ENCODE data around the gene GFER. TPM values are rescaled to one million over a fixed set of nuclear protein-coding genes. Genes with fewer than 3 reads are reported as not detected.
A peak's percentile ranks its signal among the peaks of the same experiment; 100 is the strongest.

Gene GFER
- total RNA-seq, 3 donors from 2014 or later: 15.7 to 18.1 (median 17.9) TPM

DNA sequence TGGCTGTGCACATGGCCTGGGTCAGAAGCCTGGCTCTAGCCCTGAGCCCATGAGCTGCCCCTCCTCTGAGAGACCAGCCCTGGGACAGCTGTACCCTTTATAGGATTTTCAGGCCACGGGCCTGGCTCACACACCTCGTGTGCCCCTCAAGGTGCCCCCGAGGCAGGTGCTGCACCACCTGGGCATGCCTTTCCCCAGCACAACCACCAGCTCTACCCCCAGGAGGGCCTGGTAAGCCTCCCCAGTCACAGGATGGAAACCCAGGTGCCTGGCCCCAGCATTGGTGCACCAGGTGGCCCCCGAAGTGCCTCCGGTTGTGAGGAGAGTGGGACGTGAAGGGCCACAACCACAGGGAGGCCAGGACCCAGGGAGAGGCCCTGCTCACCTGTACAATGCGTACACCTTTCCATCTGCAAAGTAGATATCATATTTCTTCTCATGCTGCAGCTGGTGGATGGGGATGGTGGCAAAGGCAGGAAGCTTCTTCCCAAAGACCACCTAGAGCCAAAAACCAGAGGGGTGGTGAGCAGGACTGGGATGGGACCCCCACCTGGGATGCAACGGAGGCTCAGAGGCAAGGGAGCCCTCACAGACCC lies 19.3 kb downstream of the GFER start:
- intact Hi-C loops (cut with DNase I; ENCODE audit: low total_unique reads): no loop called here
- H3K27me3 ChIP-seq: no peaks in the 10 kb centered on the region
- H3K4me1 ChIP-seq: peaks cover 13 to 30% of the 10 kb centered on the region in 2 donors
- H3K36me3 ChIP-seq: peaks cover 12% of the 10 kb centered on the region
- no peak overlapping the region for H3K27ac ChIP-seq
- TF ChIP-seq POLR2A (IDR thresholded peaks at IDR 0.05) (no peak), POLR2AphosphoS5 (IDR thresholded peaks at IDR 0.05) (no peak)
- TF ChIP-seq, protein P1, sequence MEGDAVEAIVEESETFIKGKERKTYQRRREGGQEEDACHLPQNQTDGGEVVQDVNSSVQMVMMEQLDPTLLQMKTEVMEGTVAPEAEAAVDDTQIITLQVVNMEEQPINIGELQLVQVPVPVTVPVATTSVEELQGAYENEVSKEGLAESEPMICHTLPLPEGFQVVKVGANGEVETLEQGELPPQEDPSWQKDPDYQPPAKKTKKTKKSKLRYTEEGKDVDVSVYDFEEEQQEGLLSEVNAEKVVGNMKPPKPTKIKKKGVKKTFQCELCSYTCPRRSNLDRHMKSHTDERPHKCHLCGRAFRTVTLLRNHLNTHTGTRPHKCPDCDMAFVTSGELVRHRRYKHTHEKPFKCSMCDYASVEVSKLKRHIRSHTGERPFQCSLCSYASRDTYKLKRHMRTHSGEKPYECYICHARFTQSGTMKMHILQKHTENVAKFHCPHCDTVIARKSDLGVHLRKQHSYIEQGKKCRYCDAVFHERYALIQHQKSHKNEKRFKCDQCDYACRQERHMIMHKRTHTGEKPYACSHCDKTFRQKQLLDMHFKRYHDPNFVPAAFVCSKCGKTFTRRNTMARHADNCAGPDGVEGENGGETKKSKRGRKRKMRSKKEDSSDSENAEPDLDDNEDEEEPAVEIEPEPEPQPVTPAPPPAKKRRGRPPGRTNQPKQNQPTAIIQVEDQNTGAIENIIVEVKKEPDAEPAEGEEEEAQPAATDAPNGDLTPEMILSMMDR (IDR thresholded peaks at IDR 0.05): no peak
- no peak overlapping the region for H3K4me3 ChIP-seq
- DNase-seq (ENCODE audit: low spot score in 2 of 2): no peak
- no peaks in the 10 kb centered on the region for H3K9me3 ChIP-seq

DNA sequence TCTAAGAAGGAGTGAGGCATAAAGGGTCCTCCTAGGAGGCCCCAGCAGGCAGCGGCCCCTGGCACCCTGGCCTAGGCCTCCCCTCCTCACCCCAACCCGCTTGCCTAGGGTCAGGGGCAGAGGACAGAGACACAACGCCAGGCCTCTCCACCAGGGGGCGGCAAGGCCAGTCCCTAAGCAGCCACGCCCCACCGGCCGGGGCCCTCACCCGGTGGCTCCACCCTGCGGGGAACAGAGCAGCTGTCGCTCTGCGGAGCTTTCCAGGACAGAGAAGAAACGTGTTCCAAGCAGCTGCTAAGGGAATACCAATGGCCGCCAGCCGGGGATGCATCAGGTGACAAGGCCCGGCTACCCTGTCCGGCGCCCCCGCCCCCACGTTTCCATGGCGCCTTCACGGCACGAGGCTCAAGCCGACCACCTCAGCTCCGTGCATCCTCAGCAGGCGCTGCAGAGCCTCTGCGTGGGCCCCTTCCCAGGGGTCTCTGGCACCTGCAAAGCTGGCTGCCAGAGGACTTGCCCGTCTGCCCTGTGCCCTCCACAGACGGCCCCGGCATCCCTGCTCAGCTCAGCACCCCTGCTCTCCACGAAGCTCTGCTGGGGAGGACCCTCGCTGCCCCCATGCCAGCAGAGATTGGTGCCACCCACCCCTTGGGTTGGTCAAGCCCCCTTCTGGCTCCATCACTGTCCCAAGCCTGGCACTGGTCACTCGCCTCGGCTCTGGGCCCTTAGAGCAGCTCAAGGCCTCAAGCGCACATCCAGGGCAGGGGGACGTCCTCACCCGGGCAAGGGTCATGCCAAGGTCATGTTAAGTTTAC lies 20.0 kb downstream of the GFER start:
- H3K27ac ChIP-seq: no peak overlapping the region
- no peaks in the 10 kb centered on the region for H3K27me3 ChIP-seq
- DNase-seq (ENCODE audit: low spot score in 2 of 2): peak; percentile 74 to 89
- peaks cover 13 to 30% of the 10 kb centered on the region in 2 donors for H3K4me1 ChIP-seq
- intact Hi-C loops (cut with DNase I; ENCODE audit: low total_unique reads): no loop called here
- TF ChIP-seq, protein P1 (IDR thresholded peaks at IDR 0.05): peak; percentile 80 to 91 (median 84)
- no peak for TF ChIP-seq POLR2A (IDR thresholded peaks at IDR 0.05)
- no peaks in the 10 kb centered on the region for H3K9me3 ChIP-seq
- H3K36me3 ChIP-seq: peaks cover 12% of the 10 kb centered on the region
- peak overlapping the region in 2 of 3 donors; percentile 2 to 17 for H3K4me3 ChIP-seq

DNA sequence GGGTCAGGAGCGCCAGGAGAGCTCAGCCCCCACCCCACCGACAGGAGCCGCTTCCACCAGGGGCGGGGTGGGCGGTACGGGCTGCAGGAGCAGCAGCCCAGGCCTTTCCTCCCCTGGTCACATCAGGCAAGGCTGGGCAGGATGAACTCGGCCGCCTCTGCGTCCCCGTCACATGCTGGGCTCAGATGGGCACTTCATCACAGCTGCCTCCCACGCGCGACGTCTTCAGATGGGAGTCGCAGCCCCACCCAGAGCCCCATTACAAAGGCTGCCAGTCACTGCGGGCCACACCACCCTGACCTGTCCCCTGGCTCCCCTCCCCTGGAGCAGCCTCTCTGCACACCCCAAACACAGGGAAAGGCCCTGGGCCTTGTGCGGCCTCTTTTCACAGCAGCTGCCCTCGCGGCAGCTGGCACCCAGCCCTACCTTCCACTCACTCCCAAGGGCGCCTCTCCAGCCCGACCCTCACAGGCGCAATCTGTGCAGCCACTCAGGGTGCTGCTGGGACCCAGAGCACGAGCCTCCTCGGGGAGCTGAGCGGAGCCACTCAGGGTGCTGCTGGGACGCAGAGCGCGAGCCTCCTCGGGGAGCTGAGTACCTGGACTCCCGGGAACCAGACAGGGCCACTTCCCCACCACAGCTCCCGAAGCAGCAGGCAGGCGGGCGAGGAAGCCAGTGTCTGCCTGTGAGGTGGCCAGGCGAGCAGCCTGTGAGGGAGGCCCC lies 21.0 kb downstream of the GFER start:
- no peak for DNase-seq (ENCODE audit: low spot score in 2 of 2)
- H3K27ac ChIP-seq: no peak overlapping the region
- H3K4me1 ChIP-seq: peaks cover 13 to 30% of the 10 kb centered on the region in 2 donors
- TF ChIP-seq, protein P1 (IDR thresholded peaks at IDR 0.05): no peak
- TF ChIP-seq POLR2A (IDR thresholded peaks at IDR 0.05) (no peak), POLR2AphosphoS5 (IDR thresholded peaks at IDR 0.05) (no peak)
- H3K9me3 ChIP-seq: no peaks in the 10 kb centered on the region
- intact Hi-C loops (cut with DNase I; ENCODE audit: low total_unique reads): loop anchor here (5.0 kb wide), 1 partner anchor 1798 kb away; no protein-coding TSS in a partner anchor
- H3K4me3 ChIP-seq: no peak overlapping the region
- H3K27me3 ChIP-seq: no peaks in the 10 kb centered on the region
- peaks cover 12% of the 10 kb centered on the region for H3K36me3 ChIP-seq

DNA sequence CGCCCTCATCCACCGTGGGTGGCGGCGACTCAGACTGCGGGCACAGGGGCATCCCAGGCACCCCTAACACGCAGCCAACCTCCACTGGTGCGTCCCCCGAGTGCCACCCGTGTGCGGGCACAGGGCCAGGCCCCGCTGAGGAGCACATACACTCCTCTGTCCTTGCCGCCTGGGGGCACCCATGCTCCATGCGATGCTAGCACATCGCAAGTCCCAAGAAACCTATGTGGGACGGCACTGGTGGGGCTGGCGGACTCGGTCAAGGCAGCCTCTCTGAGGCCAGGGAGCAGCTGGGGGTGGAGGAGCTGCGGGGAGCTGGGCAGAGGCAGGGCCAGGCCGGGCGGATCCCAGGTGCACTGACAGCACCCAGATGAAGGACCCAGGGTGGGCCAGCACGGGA lies 21.7 kb downstream of the GFER start:
- Histone ChIP-seq H3K27me3 (no peaks in the 10 kb centered on the region), H3K27ac (no peak overlapping the region), H3K4me3 (no peak overlapping the region), H3K36me3 (peaks cover 12% of the 10 kb centered on the region), H3K4me1 (peaks cover 13 to 30% of the 10 kb centered on the region in 2 donors), H3K9me3 (no peaks in the 10 kb centered on the region)
- no peak for TF ChIP-seq POLR2AphosphoS5 (IDR thresholded peaks at IDR 0.05)
- no peak for TF ChIP-seq POLR2A (IDR thresholded peaks at IDR 0.05)
- TF ChIP-seq, protein P1 (IDR thresholded peaks at IDR 0.05): no peak
- no peak for DNase-seq (ENCODE audit: low spot score in 2 of 2)
- intact Hi-C loops (cut with DNase I; ENCODE audit: low total_unique reads): loop anchor here (5.0 kb wide), 1 partner anchor 1798 kb away; no protein-coding TSS in a partner anchor
